Tibial nerve (tissue), 4 donors: Measurements from ENCODE around the gene MPPE1. TPM values are rescaled to one million over a fixed set of nuclear protein-coding genes. Genes with fewer than 3 reads are reported as not detected.

ENCODE experiments used
- DNase-seq, 2 donors: peaks; one replicate each; pipeline ENCODE4 v3.0.0-alpha.2; 2019; ENCODE audit warnings: low spot score in 2 of 2
- H3K27ac ChIP-seq, 4 donors: fragments of 200-600 bp; sonication (generic) in 3 of 4; one replicate each; pipeline ENCODE4 v1.5.1; 2017 to 2019; ENCODE audit warnings: mild to moderate bottlenecking in 1 of 4
- H3K27me3 ChIP-seq, 2 donors: fragments of 200-600 bp; sonication (generic) in 1 of 2; one replicate each; pipeline versions ENCODE4 v1.5.1 to v1.6.0; 2017 to 2019
- H3K36me3 ChIP-seq, 3 donors: fragments of 200-600 bp; sonication (generic); one replicate each; pipeline ENCODE4 v1.5.1; 2018 to 2019
- H3K4me1 ChIP-seq, 4 donors: fragments of 200-600 bp; sonication (generic) in 3 of 4; one replicate each; pipeline ENCODE4 v1.5.1; 2017 to 2019
- H3K4me3 ChIP-seq, 4 donors: fragments of 200-600 bp; sonication (generic) in 3 of 4; one replicate each; pipeline ENCODE4 v1.5.1; 2017 to 2019; ENCODE audit warnings: mild to moderate bottlenecking in 1 of 4, moderate library complexity in 1 of 4
- H3K9me3 ChIP-seq, 4 donors: fragments of 200-600 bp; sonication (generic) in 3 of 4; one replicate each; pipeline ENCODE4 v1.5.1; 2017 to 2019
- EP300 ChIP-seq, 2 donors: sonication (generic); formaldehyde crosslinking; IDR thresholded peaks; one replicate each; pipeline ENCODE4 v1.6.1; 2017; ENCODE audit warnings: antibody characterized with exemption in 2 of 2, mild to moderate bottlenecking in 1 of 2
- POLR2A ChIP-seq, 2 donors: fragments of 450-650 bp; IDR thresholded peaks; one replicate each; pipeline ENCODE4 v1.6.1; 2017; ENCODE audit warnings: antibody characterized with exemption in 2 of 2, mild to moderate bottlenecking in 2 of 2, moderate library complexity in 2 of 2
- WGBS, 2 donors: methylation state at CpG; one replicate each; pipeline ENCODE4 v1.1.5; 2018; 5-methylcytosine and 5-hydroxymethylcytosine counted together
- total RNA-seq, 4 donors: library from RNA; depleted of rRNA; stranded (reverse); fragments of >200 nt; gene quantifications; one replicate each; pipeline ENCODE4 v1.1.0, GENCODE V29; 2016
- TF ChIP-seq, protein P1 (sequence below), 5 experiments: fragments of 200-600 bp in 3 of 5; fragments of 450-650 bp in 2 of 5; sonication (generic) in 3 of 5; IDR thresholded peaks; one replicate each; pipeline ENCODE4 v1.5.1; 2016 to 2019; ENCODE audit warnings: antibody characterized with exemption in 5 of 5, mild to moderate bottlenecking in 3 of 5, moderate library complexity in 2 of 5

MPPE1 gene
- total RNA-seq, 4 donors from 2014 or later: 13.3 to 33.2 (median 27.7) TPM

GRCh38 chr18:11849841-11850634 lies 58.1 kb downstream of the MPPE1 start:
- Histone ChIP-seq H3K4me3 (peak overlapping the region; percentile 84 to 97 (median 90)), H3K27ac (peak overlapping the region; percentile 77 to 98 (median 93)), H3K36me3 (peaks cover 0 to 15% (median 0%) of the 10 kb centered on the region in 3 donors), H3K4me1 (peaks cover 0 to 33% (median 26%) of the 10 kb centered on the region in 4 donors), H3K27me3 (no peaks in the 10 kb centered on the region), H3K9me3 (no peaks in the 10 kb centered on the region)
- peak; percentile 57 to 67 for DNase-seq
- peak in 1 of 2 donors; percentile 28 for TF ChIP-seq POLR2A (IDR thresholded peaks at IDR 0.05)
- TF ChIP-seq, protein P1, sequence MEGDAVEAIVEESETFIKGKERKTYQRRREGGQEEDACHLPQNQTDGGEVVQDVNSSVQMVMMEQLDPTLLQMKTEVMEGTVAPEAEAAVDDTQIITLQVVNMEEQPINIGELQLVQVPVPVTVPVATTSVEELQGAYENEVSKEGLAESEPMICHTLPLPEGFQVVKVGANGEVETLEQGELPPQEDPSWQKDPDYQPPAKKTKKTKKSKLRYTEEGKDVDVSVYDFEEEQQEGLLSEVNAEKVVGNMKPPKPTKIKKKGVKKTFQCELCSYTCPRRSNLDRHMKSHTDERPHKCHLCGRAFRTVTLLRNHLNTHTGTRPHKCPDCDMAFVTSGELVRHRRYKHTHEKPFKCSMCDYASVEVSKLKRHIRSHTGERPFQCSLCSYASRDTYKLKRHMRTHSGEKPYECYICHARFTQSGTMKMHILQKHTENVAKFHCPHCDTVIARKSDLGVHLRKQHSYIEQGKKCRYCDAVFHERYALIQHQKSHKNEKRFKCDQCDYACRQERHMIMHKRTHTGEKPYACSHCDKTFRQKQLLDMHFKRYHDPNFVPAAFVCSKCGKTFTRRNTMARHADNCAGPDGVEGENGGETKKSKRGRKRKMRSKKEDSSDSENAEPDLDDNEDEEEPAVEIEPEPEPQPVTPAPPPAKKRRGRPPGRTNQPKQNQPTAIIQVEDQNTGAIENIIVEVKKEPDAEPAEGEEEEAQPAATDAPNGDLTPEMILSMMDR (IDR thresholded peaks at IDR 0.05): no peak
- TF ChIP-seq EP300 (IDR thresholded peaks at IDR 0.05): peak; percentile 33 to 82
- WGBS, 2 donors: 15 to 17% methylated on average over 16 to 17 of the region's 17 CpGs

- TF ChIP-seq, protein P1 (IDR thresholded peaks at IDR 0.05): no peak
- TF ChIP-seq POLR2A (IDR thresholded peaks at IDR 0.05) (no peak), EP300 (IDR thresholded peaks at IDR 0.05) (no peak)
- H3K27ac ChIP-seq: peak overlapping the region in 3 of 4 donors; percentile 92 to 98 (median 94)
- H3K4me3 ChIP-seq: no peak overlapping the region
- peaks cover 0 to 33% (median 24%) of the 10 kb centered on the region in 4 donors for H3K4me1 ChIP-seq
- no peaks in the 10 kb centered on the region for H3K27me3 ChIP-seq
- no peak for DNase-seq
- H3K9me3 ChIP-seq: no peaks in the 10 kb centered on the region
- WGBS, 2 donors: 88 to 89% methylated on average over 7 of the region's 7 CpGs
- peaks cover 0 to 7% (median 0%) of the 10 kb centered on the region in 3 donors for H3K36me3 ChIP-seq
Observed at GRCh38 chr18:11849279-11849678, 58.8 kb downstream of the MPPE1 start.

- WGBS, 2 donors: 84 to 87% methylated on average over 4 of the region's 4 CpGs
- no peak for TF ChIP-seq POLR2A (IDR thresholded peaks at IDR 0.05)
- TF ChIP-seq, protein P1 (IDR thresholded peaks at IDR 0.05): no peak
- no peak for TF ChIP-seq EP300 (IDR thresholded peaks at IDR 0.05)
- Histone ChIP-seq H3K4me3 (no peak overlapping the region), H3K36me3 (no peaks in the 10 kb centered on the region), H3K27me3 (no peaks in the 10 kb centered on the region), H3K27ac (no peak overlapping the region), H3K4me1 (peaks cover 0 to 19% (median 10%) of the 10 kb centered on the region in 4 donors), H3K9me3 (no peaks in the 10 kb centered on the region)
- DNase-seq: no peak
Observed at GRCh38 chr18:11847811-11848210, 60.3 kb downstream of the MPPE1 start.

- no peak for DNase-seq
- no peaks in the 10 kb centered on the region for H3K27me3 ChIP-seq
- 85 to 86% methylated on average over 4 of the region's 4 CpGs for WGBS, 2 donors
- H3K27ac ChIP-seq: no peak overlapping the region
- TF ChIP-seq POLR2A (IDR thresholded peaks at IDR 0.05) (no peak), EP300 (IDR thresholded peaks at IDR 0.05) (no peak)
- TF ChIP-seq, protein P1 (IDR thresholded peaks at IDR 0.05): no peak
- peaks cover 0 to 10% (median 4%) of the 10 kb centered on the region in 4 donors for H3K4me1 ChIP-seq
- no peaks in the 10 kb centered on the region for H3K36me3 ChIP-seq
- no peaks in the 10 kb centered on the region for H3K9me3 ChIP-seq
- no peak overlapping the region for H3K4me3 ChIP-seq
Observed at GRCh38 chr18:11845654-11846053, 62.5 kb downstream of the MPPE1 start.

- 88 to 91% methylated on average over 6 of the region's 6 CpGs for WGBS, 2 donors
- no peaks in the 10 kb centered on the region for H3K36me3 ChIP-seq
- H3K9me3 ChIP-seq: no peaks in the 10 kb centered on the region
- no peak for DNase-seq
- no peaks in the 10 kb centered on the region for H3K27me3 ChIP-seq
- H3K27ac ChIP-seq: no peak overlapping the region
- no peak overlapping the region for H3K4me3 ChIP-seq
- peaks cover 0 to 3% (median 0%) of the 10 kb centered on the region in 4 donors for H3K4me1 ChIP-seq
- TF ChIP-seq EP300 (IDR thresholded peaks at IDR 0.05): no peak
- TF ChIP-seq, protein P1 (IDR thresholded peaks at IDR 0.05): no peak
- TF ChIP-seq POLR2A (IDR thresholded peaks at IDR 0.05): no peak
Observed at GRCh38 chr18:11844436-11844835, 63.7 kb downstream of the MPPE1 start.
